Measurements from ENCODE around the gene RBM39. TPM values are rescaled to one million over a fixed set of nuclear protein-coding genes. Genes with fewer than 3 reads are reported as not detected.

Gene RBM39
- polyA plus RNA-seq, 5 donors = 502 to 797 (median 733) TPM

Other genes starting within 250 kb of the RBM39 start
- gene C20orf173, start 212.6 kb downstream of the RBM39 start, polyA plus RNA-seq (ENCODE audit: insufficient read depth in 1 of 5, insufficient read length in 5 of 5, low replicate concordance in 1 of 5) = not detected
- gene ERGIC3, start 200.2 kb downstream of the RBM39 start, polyA plus RNA-seq (ENCODE audit: insufficient read depth in 1 of 5, insufficient read length in 5 of 5, low replicate concordance in 1 of 5) = 100 to 1,000 TPM; 300 to 394 (median 370) TPM
- 1 to 10 TPM in 4 of 5 donors, under 1 TPM in 1; 0.76 to 2.1 (median 1.9) TPM for gene SPAG4, start 126.4 kb downstream of the RBM39 start, polyA plus RNA-seq (ENCODE audit: insufficient read depth in 1 of 5, insufficient read length in 5 of 5, low replicate concordance in 1 of 5)
- 100 to 1,000 TPM; 140 to 259 (median 202) TPM for gene CPNE1, start 77.4 kb downstream of the RBM39 start, polyA plus RNA-seq (ENCODE audit: insufficient read depth in 1 of 5, insufficient read length in 5 of 5, low replicate concordance in 1 of 5)
- 100 to 1,000 TPM in 2 of 5 donors, 10 to 100 TPM in 3; 70.9 to 106 (median 88.4) TPM for gene RBM12, start 77.4 kb downstream of the RBM39 start, polyA plus RNA-seq (ENCODE audit: insufficient read depth in 1 of 5, insufficient read length in 5 of 5, low replicate concordance in 1 of 5)
- gene NFS1, start 42.9 kb downstream of the RBM39 start, polyA plus RNA-seq (ENCODE audit: insufficient read depth in 1 of 5, insufficient read length in 5 of 5, low replicate concordance in 1 of 5) = 10 to 100 TPM; 18.6 to 20.1 (median 19.3) TPM
- 100 to 1,000 TPM in 1 of 5 donors, 10 to 100 TPM in 4; 41.5 to 115 (median 62.7) TPM for gene ROMO1, start 42.9 kb downstream of the RBM39 start, polyA plus RNA-seq (ENCODE audit: insufficient read depth in 1 of 5, insufficient read length in 5 of 5, low replicate concordance in 1 of 5)
- gene PHF20, start 29.8 kb upstream of the RBM39 start, polyA plus RNA-seq (ENCODE audit: insufficient read depth in 1 of 5, insufficient read length in 5 of 5, low replicate concordance in 1 of 5) = 10 to 100 TPM; 31.2 to 52.6 (median 41.9) TPM
- gene SCAND1, start 212.2 kb upstream of the RBM39 start, polyA plus RNA-seq (ENCODE audit: insufficient read depth in 1 of 5, insufficient read length in 5 of 5, low replicate concordance in 1 of 5) = 10 to 100 TPM; 16.1 to 53.9 (median 25.1) TPM
- 1 to 10 TPM in 1 of 5 donors, under 1 TPM in 4; 0.28 to 2.4 (median 0.59) TPM for gene CNBD2, start 226.3 kb upstream of the RBM39 start, polyA plus RNA-seq (ENCODE audit: insufficient read depth in 1 of 5, insufficient read length in 5 of 5, low replicate concordance in 1 of 5)